Breast epithelium (tissue), 4 donors: Measurements from ENCODE around the gene OTOF. TPM values are rescaled to one million over a fixed set of nuclear protein-coding genes. Genes with fewer than 3 reads are reported as not detected.

Experiments
- DNase-seq, 2 donors: peaks; one replicate each; pipeline ENCODE4 v3.0.0-alpha.2; 2019; ENCODE audit warnings: low spot score in 2 of 2
- H3K27ac ChIP-seq, 2 donors: fragments of 200-600 bp; sonication (generic) in 1 of 2; one replicate each; pipeline ENCODE4 v1.5.1; 2016 to 2019; ENCODE audit warnings: mild to moderate bottlenecking in 1 of 2
- H3K27me3 ChIP-seq, 2 donors: fragments of 200-600 bp; sonication (generic) in 1 of 2; one replicate each; pipeline versions ENCODE4 v1.5.1 to v1.6.0; 2017 to 2019; ENCODE audit warnings: control low read depth in 1 of 2, mild to moderate bottlenecking in 1 of 2
- H3K36me3 ChIP-seq: fragments of 200-600 bp; one replicate; pipeline ENCODE4 v1.5.1; 2019
- H3K4me1 ChIP-seq, 2 donors: fragments of 200-600 bp; sonication (generic); one replicate each; pipeline ENCODE4 v1.5.1; 2016 to 2019; ENCODE audit warnings: control low read depth in 1 of 2
- H3K4me3 ChIP-seq, 3 donors: fragments of 200-600 bp; sonication (generic); 1 replicate in 2 of 3; 2 replicates in 1 of 3; pipeline ENCODE4 v1.5.1; 2016 to 2019; ENCODE audit warnings: mild to moderate bottlenecking in 3 of 3, moderate library complexity in 2 of 3
- H3K9me3 ChIP-seq, 2 donors: fragments of 200-600 bp; sonication (generic) in 1 of 2; one replicate each; pipeline ENCODE4 v1.5.1; 2016 to 2019; ENCODE audit warnings: control low read depth in 1 of 2
- POLR2A ChIP-seq: fragments of 450-650 bp; IDR thresholded peaks from one replicate; pipeline ENCODE4 v1.6.1; 2016; ENCODE audit warnings: antibody characterized with exemption, mild to moderate bottlenecking, moderate library complexity
- POLR2AphosphoS5 ChIP-seq, 3 donors: sonication (generic); formaldehyde crosslinking; IDR thresholded peaks; one replicate each; pipeline ENCODE4 v1.6.1; 2017; ENCODE audit warnings: antibody characterized with exemption in 3 of 3
- intact Hi-C: fragments of 100-400 bp; cut with DNase I; formaldehyde crosslinking; loops from one replicate; pipeline ENCODE4 v1.15.1; 2023; ENCODE audit warnings: low total_unique reads
- total RNA-seq, 3 donors: library from RNA; depleted of rRNA; stranded (reverse); fragments of >200 nt; gene quantifications; one replicate each; pipeline ENCODE4 v1.1.0, GENCODE V29; 2016
- TF ChIP-seq, protein P1 (sequence below), 3 donors: fragments of 450-650 bp; IDR thresholded peaks; one replicate each; pipeline ENCODE4 v1.5.1; 2016 to 2017; ENCODE audit warnings: antibody characterized with exemption in 3 of 3, mild to moderate bottlenecking in 3 of 3, moderate library complexity in 3 of 3

OTOF gene
- total RNA-seq, 3 donors from 2014 or later: 0.15 to 0.33 (median 0.32) TPM

DNA sequence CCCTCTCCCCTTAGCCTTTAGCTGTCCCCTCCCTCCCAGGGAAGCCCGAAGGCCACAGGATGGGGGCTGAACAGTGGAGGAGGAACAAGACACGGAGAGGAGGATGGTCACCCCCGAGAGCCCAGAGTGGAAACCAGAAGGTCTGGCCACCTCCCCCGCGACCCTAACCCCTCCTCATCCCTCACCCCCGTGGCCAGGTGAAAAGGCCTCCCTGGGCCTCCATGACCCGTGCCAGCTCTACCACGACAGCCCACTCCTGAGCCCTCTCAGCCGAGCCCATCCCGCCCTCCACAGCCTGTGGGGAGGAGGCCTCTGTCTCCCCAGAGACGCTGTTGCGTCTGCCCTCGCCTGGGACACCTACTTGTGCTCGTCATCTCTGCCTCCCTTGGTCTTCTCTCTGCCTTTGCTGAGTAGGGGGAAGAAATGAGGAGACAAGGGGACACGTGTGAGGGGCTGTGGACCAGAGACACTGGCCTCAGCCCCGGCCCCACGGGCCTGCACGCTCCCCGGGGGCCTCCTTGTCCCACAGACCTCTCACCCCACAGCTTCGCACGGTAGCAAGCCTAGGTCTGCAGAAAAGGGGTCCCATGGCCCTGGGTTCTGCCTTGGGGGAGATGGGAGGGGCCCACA, 32.5 kb upstream of the OTOF start:
- no peak for DNase-seq
- Histone ChIP-seq H3K9me3 (no peaks in the 10 kb centered on the region), H3K27me3 (no peaks in the 10 kb centered on the region), H3K4me1 (no peaks in the 10 kb centered on the region), H3K4me3 (no peak overlapping the region), H3K36me3 (no peaks in the 10 kb centered on the region), H3K27ac (no peak overlapping the region)
- TF ChIP-seq, protein P1, sequence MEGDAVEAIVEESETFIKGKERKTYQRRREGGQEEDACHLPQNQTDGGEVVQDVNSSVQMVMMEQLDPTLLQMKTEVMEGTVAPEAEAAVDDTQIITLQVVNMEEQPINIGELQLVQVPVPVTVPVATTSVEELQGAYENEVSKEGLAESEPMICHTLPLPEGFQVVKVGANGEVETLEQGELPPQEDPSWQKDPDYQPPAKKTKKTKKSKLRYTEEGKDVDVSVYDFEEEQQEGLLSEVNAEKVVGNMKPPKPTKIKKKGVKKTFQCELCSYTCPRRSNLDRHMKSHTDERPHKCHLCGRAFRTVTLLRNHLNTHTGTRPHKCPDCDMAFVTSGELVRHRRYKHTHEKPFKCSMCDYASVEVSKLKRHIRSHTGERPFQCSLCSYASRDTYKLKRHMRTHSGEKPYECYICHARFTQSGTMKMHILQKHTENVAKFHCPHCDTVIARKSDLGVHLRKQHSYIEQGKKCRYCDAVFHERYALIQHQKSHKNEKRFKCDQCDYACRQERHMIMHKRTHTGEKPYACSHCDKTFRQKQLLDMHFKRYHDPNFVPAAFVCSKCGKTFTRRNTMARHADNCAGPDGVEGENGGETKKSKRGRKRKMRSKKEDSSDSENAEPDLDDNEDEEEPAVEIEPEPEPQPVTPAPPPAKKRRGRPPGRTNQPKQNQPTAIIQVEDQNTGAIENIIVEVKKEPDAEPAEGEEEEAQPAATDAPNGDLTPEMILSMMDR (IDR thresholded peaks at IDR 0.05): no peak
- TF ChIP-seq POLR2A: no peak
- no peak for TF ChIP-seq POLR2AphosphoS5 (IDR thresholded peaks at IDR 0.05)
- intact Hi-C loops: no loop called here

DNA sequence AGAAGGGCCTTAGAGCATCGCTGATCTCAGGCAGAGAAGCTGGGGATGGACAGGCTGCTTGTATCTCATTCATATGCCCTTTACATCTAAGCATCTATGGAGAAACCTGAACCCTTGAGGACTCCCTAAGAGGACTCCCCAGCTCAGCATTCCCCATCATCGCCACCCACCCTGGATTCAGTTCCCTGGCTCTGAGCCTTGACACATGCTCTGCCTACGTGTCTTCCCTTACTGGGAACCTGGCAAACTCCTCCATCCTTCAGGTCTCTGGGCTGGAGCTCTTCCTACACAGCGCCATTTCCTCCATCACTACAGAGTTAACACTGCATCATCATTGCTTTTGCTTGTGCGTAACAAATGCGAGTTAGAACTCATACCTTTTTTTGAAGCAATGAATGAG, 31.2 kb upstream of the OTOF start:
- Histone ChIP-seq H3K4me3 (no peak overlapping the region), H3K27ac (no peak overlapping the region), H3K27me3 (no peaks in the 10 kb centered on the region), H3K9me3 (no peaks in the 10 kb centered on the region), H3K36me3 (no peaks in the 10 kb centered on the region), H3K4me1 (no peaks in the 10 kb centered on the region)
- no peak for DNase-seq
- TF ChIP-seq POLR2A: no peak
- TF ChIP-seq, protein P1 (IDR thresholded peaks at IDR 0.05): no peak
- no peak for TF ChIP-seq POLR2AphosphoS5 (IDR thresholded peaks at IDR 0.05)
- intact Hi-C loops: no loop called here

DNA sequence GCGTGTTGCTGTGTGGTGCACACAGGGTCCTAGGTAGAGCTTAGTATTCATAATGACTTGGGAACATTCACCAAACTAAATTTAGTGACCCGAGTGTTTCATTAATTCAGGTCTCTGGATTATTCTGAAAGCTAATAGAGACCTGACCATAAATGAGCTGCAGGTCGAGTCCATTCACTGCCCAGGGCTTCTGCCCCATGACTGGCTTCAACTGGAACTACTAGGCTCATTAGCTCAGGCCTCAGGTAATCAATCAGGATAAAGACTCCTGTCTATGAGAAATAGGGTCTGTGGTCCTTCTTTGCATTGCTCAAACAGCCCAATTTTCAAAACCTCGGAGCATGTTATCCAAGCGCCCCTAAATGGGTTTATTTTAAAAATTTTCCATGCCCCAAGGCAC, 30.0 kb upstream of the OTOF start:
- H3K9me3 ChIP-seq: no peaks in the 10 kb centered on the region
- no peak overlapping the region for H3K27ac ChIP-seq
- H3K27me3 ChIP-seq: no peaks in the 10 kb centered on the region
- H3K4me3 ChIP-seq: no peak overlapping the region
- intact Hi-C loops: no loop called here
- H3K4me1 ChIP-seq: no peaks in the 10 kb centered on the region
- no peaks in the 10 kb centered on the region for H3K36me3 ChIP-seq
- DNase-seq: no peak
- TF ChIP-seq, protein P1 (IDR thresholded peaks at IDR 0.05): no peak
- TF ChIP-seq POLR2AphosphoS5 (IDR thresholded peaks at IDR 0.05) (no peak), POLR2A (no peak)

DNA sequence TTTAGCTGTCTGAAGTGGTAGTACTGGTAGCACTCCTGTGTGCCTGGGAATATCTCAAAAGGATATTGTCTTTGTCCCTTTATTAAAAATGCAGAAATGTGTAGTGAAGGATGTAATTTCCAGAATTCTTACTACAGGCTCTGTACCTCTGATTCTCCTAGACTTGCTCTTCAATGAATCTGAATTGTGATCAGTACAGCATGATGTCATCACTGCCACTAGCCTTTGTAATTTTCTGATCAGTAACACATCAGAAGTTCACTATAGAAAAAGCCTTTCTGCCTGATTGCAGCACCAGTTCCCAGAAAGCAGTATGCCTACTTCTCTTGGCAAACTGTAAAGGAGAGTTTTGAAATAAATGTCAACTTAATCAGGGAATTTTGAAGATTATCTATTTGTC, 29.2 kb upstream of the OTOF start:
- no peaks in the 10 kb centered on the region for H3K27me3 ChIP-seq
- no peak overlapping the region for H3K27ac ChIP-seq
- no peak for TF ChIP-seq POLR2A
- TF ChIP-seq, protein P1 (IDR thresholded peaks at IDR 0.05): no peak
- no peak for TF ChIP-seq POLR2AphosphoS5 (IDR thresholded peaks at IDR 0.05)
- no peak overlapping the region for H3K4me3 ChIP-seq
- H3K9me3 ChIP-seq: no peaks in the 10 kb centered on the region
- H3K4me1 ChIP-seq: no peaks in the 10 kb centered on the region
- no peak for DNase-seq
- intact Hi-C loops: no loop called here
- no peaks in the 10 kb centered on the region for H3K36me3 ChIP-seq

DNA sequence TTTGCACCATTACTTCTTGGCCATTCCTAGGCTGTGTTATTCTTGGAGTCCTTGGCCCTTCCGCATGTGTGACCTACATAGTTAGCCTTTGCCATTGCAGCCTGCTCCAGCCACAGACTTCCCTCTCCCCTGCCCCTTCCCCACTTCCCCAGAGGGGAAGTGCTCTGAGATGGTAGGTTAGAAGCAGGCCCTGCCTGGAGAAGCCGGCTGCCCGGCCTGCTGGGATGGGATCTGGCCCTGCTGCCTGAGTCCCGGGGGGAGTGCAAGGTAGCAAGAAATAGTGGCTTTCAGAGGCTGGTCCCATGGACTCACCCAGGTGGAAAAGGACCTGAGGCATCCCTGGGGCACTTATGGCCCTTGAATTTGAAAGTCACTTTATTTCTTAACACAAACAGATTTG, 28.4 kb upstream of the OTOF start:
- no peak overlapping the region for H3K4me3 ChIP-seq
- H3K9me3 ChIP-seq: no peaks in the 10 kb centered on the region
- TF ChIP-seq POLR2AphosphoS5 (IDR thresholded peaks at IDR 0.05) (no peak), POLR2A (no peak)
- TF ChIP-seq, protein P1 (IDR thresholded peaks at IDR 0.05): no peak
- DNase-seq: no peak
- no peaks in the 10 kb centered on the region for H3K36me3 ChIP-seq
- no peaks in the 10 kb centered on the region for H3K27me3 ChIP-seq
- H3K4me1 ChIP-seq: no peaks in the 10 kb centered on the region
- no peak overlapping the region for H3K27ac ChIP-seq
- intact Hi-C loops: no loop called here
